HG03460 (cell line): ENCODE data around the gene FBXO28.

ENCODE experiments used
- ATAC-seq: cut with Tn5 transposase; IDR thresholded peaks from one replicate; pipeline ENCODE4 v1.9.1; 2021; ENCODE audit not compliant: unreplicated experiment

The FBXO28 gene

DNA sequence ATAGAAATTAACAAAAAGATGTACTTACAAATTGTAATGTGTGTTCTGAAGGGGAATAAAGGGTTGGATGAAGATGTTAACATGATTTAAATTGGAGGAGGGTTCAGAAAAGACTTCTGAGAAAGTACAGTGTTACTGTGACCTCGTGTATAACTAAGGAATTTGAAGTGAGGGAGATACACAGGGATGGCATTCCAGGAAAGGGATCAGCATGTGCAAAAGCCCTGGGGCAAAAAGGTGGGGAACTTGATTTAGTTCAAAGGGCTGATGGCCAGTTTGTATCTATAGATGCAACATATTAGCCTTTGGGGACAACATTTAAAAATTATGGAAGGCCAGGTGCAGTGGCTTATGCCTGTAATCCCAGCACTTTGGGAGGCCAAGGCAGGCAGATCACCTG is 35.8 kb downstream of the FBXO28 start:
- no peak for ATAC-seq

DNA sequence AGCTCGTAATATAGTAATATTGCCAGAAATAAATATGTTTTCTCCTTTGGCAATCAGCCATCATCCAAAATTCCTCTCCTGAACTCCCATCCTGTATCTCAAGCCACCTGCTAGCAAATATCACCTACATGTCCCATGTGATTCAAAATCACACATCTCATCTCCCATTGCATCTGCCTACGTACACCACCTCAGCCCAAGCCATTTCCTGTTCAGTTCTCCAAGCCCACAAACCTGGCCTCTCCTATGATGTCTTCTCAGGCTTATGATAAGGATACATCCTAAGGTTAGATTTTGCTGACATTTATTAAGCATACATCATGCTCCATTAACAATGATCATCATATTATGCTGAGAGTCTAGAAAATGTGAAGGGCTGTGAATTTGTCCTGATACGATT is 37.2 kb downstream of the FBXO28 start:
- no peak for ATAC-seq

- no peak for ATAC-seq
Observed at GRCh38 chr1:224157316-224157715, 43.4 kb downstream of the FBXO28 start.

GRCh38 chr1:224159541-224159940 is 45.6 kb downstream of the FBXO28 start:
- ATAC-seq = no peak

DNA sequence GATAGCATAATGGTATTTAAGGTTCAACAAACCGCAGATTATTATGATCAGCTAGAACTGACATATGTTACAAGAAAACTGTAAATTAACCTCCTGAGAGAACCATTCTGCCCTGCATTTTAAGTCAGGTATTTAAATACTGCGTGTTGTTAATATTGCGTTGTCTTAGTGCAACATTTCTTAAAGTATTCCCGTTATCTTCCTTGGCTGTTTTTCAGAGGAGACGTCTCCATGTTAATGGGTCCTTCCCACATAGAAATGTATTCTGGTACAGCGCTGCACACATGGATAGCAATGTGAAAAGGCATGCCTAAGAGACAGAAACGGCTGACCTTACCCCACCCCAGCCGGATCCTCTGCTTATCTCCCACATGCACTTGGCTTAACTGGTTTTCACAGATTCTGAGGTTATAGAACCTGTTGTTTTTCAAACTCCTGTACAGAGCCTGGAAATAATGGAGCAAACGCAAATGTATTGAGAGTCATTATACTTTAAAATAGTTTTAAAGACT is 46.3 kb downstream of the FBXO28 start:
- ATAC-seq = no peak

- ATAC-seq = no peak
Observed at GRCh38 chr1:224162768-224163167, 48.9 kb downstream of the FBXO28 start.

DNA sequence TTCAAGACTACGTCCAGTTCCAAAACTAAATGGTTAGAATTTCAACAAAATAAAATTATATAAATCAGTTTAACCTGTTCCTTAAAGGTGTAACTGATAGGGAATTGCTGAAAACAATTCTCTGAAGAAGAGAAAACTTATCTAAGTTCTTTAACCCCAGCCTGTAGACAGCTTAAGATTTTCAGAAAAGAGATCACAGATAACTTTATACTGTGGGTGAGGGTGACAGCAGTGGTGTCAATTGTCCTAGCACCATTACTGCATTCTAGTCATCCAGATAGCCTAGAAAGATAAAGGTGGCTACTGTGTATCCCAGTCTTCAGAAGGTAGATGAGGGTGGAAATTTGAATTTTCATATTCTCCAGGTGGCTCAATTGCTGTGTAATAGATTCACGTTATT is 49.4 kb downstream of the FBXO28 start:
- no peak for ATAC-seq

DNA sequence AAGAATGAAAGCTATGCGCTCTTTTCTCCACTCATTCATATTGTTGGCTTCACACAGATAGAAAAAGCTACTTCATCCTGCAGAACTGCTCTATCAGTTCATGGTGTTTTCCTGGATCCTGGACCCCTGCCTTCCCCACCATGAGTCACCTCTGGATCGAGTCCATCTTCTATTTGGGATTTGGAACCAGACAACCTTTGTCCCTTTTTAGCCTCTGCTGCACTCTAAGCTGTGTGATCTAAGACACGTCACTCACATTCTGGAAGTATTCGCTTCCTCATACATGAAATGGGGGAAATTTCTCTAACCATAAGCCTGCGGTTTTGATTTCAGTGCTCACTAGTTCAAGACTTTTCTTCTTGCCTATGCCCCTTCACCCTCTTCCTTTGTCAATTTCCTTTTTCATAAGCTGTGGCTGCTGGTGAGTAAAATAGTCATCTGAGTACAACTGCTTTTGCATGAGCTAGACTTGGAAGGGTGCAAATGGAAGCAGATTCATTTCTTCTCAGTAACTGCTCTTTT is 55.0 kb downstream of the FBXO28 start:
- ATAC-seq = peak; percentile 95

GRCh38 chr1:224169718-224170270 is 55.9 kb downstream of the FBXO28 start:
- ATAC-seq = no peak

DNA sequence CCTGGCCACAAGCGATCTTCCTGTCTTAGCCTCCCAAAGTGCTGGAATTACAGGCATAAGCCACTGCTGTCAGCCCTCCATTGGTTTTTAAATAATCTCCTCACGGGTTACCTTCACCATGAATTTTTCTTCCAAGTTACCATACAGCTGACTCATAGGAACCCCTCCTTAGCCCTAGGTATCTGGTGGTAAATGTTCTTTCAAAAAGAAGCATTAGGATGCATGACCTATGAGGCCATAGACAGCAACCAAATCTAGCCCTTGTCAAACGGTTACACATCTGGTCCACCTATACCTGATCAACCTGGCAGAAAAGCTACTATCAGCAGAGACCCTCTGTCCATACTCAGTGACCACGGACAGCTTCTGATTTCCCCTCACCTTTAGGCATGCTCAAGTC is 56.4 kb downstream of the FBXO28 start:
- ATAC-seq = no peak

DNA sequence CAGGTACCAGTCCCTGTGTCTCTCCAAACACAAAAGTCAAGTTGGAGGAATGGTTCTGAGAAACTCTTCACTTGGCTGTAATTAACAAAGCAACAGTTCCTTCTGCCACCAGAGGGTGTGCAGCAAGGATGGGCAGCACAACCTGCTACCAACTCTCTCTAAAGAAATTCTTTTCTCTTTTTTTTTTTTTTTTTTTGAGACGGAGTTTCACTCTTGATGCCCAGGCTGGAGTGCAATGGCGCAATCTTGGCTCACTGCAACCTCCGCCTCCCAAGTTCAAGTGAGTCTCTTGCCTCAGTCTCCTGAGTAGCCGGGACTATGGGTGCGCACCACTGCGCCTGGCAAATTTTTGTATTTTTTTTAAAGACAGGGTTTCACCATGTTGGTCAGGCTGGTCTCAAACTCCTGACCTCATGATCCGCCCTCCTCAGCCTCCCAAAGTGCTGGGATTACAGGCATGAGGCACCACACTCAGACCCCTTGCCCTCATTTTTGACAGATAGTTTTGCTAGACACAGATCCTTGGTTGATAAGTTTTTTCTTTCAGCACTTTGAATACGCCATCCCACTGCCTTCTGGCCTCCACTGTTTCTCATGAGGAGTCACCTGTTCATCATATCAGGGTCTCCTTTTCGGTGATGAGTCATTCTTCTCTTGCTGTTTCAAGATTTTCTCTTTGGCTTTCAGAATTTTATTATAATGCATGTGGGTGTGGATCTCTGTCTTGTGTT is 57.0 kb downstream of the FBXO28 start:
- ATAC-seq = no peak

DNA sequence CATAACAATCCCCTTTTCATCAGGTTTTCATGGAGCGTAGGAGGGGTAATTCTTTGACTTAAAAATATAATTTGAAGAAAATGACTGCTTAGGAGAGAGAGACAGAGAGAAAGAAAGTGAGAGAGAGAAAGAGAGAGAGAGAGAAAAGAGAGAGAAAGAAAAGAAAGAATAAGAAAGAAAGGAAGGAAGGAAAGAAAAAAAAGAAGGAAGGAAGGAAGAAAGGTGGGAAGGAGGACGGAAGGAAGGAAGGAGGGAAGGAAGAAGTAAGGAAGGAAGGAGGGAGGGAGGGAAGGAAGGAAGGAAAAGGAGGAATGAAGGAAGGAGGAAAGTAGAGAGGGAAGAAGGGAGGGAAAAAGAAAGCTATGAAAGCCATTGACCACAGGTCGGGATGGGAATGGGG is 58.3 kb downstream of the FBXO28 start:
- ATAC-seq = no peak

DNA sequence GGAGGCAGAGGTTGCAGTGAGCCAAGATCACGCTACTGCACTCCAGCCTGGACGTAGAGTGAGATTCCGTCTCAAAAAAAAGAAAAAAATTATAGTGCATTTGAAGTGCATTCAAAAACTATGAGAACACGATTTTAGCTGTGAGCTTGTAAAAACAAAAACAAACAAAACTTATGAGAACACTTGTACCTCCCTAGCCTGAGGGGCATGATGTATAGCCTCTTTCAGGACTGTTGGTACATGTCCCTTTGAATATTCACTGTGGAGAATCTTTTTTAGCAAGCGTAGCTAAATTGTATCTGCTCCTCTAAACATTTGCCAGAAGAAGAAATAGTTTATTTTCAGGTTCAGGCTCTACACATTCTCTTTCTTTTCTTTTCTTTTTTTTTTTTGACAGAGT is 59.6 kb downstream of the FBXO28 start:
- ATAC-seq = no peak

DNA sequence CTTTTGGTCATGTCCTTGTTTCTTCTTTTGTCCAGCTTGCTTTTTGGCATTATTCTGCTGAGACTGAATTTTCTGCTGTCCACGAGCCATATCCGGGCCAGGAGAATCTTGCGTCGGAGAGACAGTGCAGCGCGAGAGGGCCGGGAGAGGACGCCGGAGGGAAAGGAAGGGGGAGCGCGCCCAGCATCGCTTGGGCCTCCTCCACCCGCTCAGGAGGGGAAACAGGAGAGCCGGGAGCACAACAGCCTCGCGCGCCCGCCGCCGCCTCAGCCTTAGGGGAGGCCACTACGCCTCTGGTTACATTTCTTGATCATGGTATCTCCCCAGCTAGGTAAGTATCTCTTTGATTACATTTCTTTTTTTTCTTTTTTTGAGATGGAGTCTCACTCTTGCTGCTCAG is 61.7 kb downstream of the FBXO28 start:
- no peak for ATAC-seq

GRCh38 chr1:224177356-224177999 is 63.6 kb downstream of the FBXO28 start:
- no peak for ATAC-seq

- no peak for ATAC-seq
Observed at GRCh38 chr1:224178894-224179293, 65.0 kb downstream of the FBXO28 start.

DNA sequence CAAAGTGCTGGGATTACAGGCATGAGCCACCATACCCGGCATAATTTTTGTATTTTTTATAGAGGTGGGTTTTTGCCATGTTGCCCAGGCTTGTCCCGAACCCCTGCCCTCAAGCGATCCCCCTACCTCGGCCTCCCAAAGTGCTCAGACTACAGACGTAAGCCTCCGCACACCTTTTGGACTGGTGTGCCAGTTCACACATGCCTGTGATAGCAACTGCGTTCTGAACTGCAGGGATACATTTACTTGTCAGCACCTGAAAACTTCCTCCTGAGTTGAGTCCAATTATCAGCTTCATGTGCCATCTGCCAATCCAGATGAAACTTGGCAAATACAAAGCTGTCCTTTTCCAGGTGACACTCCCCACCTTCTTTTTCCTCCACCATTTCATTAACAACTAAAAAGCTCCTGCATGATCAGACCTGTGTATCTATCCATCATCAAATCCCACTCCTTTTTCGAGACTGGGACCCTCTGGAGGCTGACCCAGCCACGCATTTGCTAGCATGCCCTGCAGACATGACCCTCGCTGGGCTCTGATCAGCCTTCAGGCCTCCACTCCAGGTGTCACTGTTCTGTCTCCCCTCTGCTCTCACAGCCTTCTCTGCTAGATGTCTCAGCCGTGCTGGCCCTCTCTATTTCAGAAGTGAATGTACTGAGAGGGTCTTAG is 67.0 kb downstream of the FBXO28 start:
- no peak for ATAC-seq

DNA sequence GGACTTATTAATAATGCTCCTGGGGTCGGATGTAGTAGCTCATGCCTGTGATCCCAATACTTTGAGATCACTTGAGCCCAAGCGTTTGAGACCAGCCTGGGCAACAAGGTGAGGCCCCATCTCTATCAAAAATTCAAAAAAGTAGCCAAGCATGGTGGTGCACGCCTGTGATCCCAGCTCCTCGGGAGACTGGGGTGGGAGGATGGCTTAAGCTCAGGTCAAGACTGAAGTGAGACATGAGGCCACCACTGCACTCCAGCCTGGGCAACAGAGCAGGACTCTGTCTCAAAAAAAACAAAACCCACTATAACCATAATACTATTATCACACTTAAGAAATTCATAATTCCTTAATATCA is 67.5 kb downstream of the FBXO28 start:
- ATAC-seq = no peak

DNA sequence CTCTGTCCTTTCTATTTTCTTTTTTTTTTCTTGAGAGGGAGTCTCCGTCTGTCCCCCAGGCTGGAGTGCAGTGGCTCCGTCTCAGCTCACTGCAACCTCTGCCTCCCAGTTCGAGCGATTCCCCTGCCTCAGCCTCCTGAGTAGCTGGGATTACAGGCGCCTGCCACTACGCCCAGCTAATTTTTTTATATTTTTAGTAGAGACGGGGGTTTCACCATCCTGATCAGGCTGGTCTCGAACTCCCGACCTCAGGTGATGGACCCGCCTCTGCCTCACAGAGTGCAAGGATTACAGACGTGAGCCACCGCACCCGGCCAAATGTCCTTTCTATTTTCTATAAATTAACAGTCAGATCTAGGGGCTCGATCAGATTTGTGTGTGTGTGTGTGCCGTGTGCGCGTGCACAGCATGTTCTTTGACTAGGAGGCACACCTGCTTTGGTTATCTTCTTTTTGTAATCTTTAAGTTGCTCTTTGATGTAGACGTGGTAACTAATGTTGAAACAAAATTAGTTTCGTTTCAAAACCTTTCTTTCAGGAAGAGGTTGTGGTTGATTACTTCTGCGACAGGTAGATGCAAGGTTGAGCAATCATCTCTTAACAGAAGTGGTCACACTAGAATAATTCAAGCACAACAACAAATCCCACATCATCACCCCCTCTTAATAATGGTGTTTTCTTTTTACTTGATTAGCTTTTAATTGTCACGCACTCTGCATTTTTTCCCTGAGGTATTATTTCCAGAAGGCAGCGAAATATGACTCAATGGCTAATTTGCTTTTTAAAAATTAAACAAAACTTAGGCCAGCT is 68.3 kb downstream of the FBXO28 start:
- peak; percentile 43 for ATAC-seq

DNA sequence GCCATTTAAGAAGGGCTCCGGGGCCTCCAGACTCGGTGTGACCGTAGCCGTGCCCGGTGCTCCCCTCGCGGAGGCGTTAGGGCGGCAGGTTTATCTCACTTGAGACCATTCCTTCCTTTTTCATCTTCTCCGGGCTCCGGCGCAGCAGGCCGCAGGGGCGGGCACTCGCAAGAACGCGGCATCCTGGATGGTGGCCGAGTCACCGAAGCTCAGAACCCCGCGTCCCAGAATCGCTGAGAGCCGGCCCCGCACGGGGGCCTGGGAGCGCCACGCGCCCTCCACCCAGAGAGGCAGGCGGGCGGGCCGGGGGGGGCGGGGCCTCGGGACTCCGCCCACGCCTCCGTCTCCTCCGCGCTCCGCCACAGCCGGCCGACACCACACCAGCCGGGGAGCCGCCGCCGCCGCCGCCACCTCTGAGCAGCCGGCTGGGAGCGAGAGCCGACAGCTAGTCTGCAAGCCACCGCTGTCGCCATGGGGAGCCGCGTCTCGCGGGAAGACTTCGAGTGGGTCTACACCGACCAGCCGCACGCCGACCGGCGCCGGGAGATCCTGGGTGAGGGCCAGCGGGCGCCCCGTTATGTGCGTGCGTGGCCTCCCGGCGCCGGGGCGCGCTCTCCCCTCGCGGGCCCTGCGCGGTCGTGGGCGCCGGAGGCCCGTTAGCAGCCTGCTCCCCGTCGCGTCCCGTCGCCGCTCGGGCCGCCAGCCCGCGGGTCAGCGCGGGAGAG is 69.1 kb downstream of the FBXO28 start, which contains the start of gene DEGS1:
DEGS1 (plus strand) TSS at position 375 of the 725 bp plus-strand sequence; CDS start at position 472, 97 bp downstream.
- peak; percentile 56 for ATAC-seq
